ENCODE data around the gene CCSER1. TPM values are rescaled to one million over a fixed set of nuclear protein-coding genes. Genes with fewer than 3 reads are reported as not detected.
"Not testable (repeated sequence)": the region's sequence is repeated elsewhere in the genome, so short reads cannot be mapped to it uniquely, and the experiment has no call there.

Gene CCSER1
- total RNA-seq, 1 experiment from 2014 or later: 0.05 TPM

DNA sequence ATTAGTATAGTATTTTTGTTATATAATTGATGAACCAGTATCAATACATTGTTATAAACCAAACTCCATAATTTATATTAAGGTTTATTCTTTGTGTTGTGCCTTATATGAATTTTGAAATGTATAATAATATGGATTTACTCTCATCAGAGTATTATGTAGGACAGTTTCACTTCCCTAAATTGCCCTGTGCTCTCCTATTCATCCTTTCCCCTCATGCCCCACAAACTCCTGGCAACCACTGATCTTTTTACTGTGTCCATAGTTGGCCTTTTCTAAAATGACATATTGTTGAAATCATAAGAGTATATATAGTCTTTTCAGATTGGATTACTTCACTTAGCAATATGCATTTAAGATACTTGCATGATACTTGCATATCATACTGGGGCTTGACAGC lies 1218.4 kb downstream of the CCSER1 start:
- no TSS peak for BruUV-seq (replicated peaks)
- no peak overlapping the region for H3K27ac ChIP-seq (ENCODE audit: low read length)
- CTCF ChIA-PET: no interaction called here
- no peak for TF ChIP-seq SIN3A (IDR thresholded peaks at IDR 0.05; ENCODE audit: borderline replicate concordance, insufficient read depth, low read depth, low read length)
- H3K9me3 ChIP-seq (ENCODE audit: control insufficient read depth, insufficient read depth, low read depth, low read length): no peaks in the 10 kb centered on the region
- no peaks in the 10 kb centered on the region for H3K36me3 ChIP-seq (ENCODE audit: control insufficient read depth, insufficient read depth, low read length)
- intact Hi-C loops (cut with micrococcal nuclease; ENCODE audit: unreplicated experiment): no loop called here
- DNase-seq (ENCODE audit: low read depth, low spot score): no peak
- H3K4me3 ChIP-seq (ENCODE audit: low read depth in 2 of 2, low read length in 2 of 2): no peak overlapping the region
- no peaks in the 10 kb centered on the region for H3K27me3 ChIP-seq (ENCODE audit: control insufficient read depth, insufficient read depth, low read length)
- in situ Hi-C loops (cut with HindIII; ENCODE audit: low pct_unique_long_range_greater_than_20kb, low sequenced_read_pairs): no loop called here
- POLR2A ChIA-PET: no interaction called here
- H3K4me1 ChIP-seq (ENCODE audit: control insufficient read depth, insufficient read depth, low read length): no peaks in the 10 kb centered on the region
- ATAC-seq: no peak

DNA sequence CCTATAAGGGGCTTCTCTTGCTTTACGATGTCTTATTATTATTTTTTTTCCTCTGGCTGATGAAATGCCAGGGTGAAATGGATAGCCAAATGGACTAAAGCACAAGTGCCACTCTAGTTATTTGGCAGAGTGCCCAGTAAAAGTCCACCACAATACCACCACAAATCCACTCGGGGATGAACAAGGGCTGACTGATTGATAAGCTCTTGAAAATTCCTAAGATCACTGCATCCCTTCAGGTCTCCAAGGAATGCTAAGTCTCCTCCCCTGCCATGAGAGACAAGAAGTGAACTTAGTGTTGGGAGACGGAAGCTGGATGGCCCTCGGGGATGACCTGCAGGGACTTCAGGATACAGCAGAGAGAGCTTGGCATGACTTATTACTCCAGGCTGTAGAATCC lies 1229.3 kb downstream of the CCSER1 start:
- H3K27me3 ChIP-seq (ENCODE audit: control insufficient read depth, insufficient read depth, low read length); POLR2A ChIA-PET; H3K4me3 ChIP-seq (ENCODE audit: low read depth in 2 of 2, low read length in 2 of 2); CTCF ChIA-PET; H3K36me3 ChIP-seq (ENCODE audit: control insufficient read depth, insufficient read depth, low read length); H3K27ac ChIP-seq (ENCODE audit: low read length); H3K9me3 ChIP-seq (ENCODE audit: control insufficient read depth, insufficient read depth, low read depth, low read length); H3K4me1 ChIP-seq (ENCODE audit: control insufficient read depth, insufficient read depth, low read length); DNase-seq (ENCODE audit: low read depth, low spot score); BruUV-seq (replicated peaks); intact Hi-C loops (cut with micrococcal nuclease; ENCODE audit: unreplicated experiment); in situ Hi-C loops (cut with HindIII; ENCODE audit: low pct_unique_long_range_greater_than_20kb, low sequenced_read_pairs); ATAC-seq: not testable (repeated sequence)

DNA sequence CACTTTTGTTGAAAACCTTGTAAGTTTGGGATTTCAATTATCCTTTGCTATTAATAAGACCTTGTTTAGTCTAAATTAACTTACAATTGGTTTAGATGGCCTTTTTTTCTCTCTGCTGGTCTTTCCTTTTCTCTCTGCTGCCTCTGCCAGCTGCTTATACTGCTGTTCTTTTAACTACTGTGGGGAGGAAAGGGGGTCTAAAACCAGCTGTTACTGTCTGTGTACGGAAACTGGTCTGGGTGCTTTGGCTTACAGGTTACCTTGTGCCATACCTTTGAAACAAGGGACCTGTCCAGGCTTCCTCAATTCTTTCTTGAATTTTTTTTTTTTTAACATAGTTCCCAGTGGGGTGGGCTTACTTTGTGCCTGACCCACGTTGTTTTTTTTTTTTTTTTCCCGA lies 1230.8 kb downstream of the CCSER1 start:
- BruUV-seq (replicated peaks); H3K4me1 ChIP-seq (ENCODE audit: control insufficient read depth, insufficient read depth, low read length); DNase-seq (ENCODE audit: low read depth, low spot score); H3K27me3 ChIP-seq (ENCODE audit: control insufficient read depth, insufficient read depth, low read length); CTCF ChIA-PET; H3K36me3 ChIP-seq (ENCODE audit: control insufficient read depth, insufficient read depth, low read length); H3K9me3 ChIP-seq (ENCODE audit: control insufficient read depth, insufficient read depth, low read depth, low read length); ATAC-seq; in situ Hi-C loops (cut with HindIII; ENCODE audit: low pct_unique_long_range_greater_than_20kb, low sequenced_read_pairs); POLR2A ChIA-PET; H3K4me3 ChIP-seq (ENCODE audit: low read depth in 2 of 2, low read length in 2 of 2); intact Hi-C loops (cut with micrococcal nuclease; ENCODE audit: unreplicated experiment); H3K27ac ChIP-seq (ENCODE audit: low read length): not testable (repeated sequence)

DNA sequence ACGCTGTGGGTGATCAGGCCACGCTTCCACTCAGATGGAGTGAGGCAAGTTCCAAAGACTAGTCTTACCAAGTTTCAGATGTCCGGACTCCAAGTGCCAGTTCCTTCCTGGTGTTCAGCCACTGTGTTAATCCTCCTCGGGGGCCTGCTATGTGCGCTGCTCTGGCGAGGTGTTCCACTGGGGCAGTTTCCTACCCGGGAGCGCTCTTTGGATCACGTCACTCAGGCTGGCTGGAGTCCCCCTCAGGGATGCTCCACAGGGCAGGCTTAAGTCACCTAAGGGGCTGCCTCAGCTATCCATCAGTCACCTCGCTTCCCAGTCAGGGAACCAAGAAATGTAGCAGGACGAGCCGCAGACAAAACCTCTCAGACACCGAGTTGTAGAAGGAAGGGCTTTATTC lies 1231.4 kb downstream of the CCSER1 start:
- H3K4me1 ChIP-seq (ENCODE audit: control insufficient read depth, insufficient read depth, low read length); intact Hi-C loops (cut with micrococcal nuclease; ENCODE audit: unreplicated experiment); in situ Hi-C loops (cut with HindIII; ENCODE audit: low pct_unique_long_range_greater_than_20kb, low sequenced_read_pairs); ATAC-seq; CTCF ChIA-PET; H3K27ac ChIP-seq (ENCODE audit: low read length); H3K4me3 ChIP-seq (ENCODE audit: low read depth in 2 of 2, low read length in 2 of 2); H3K36me3 ChIP-seq (ENCODE audit: control insufficient read depth, insufficient read depth, low read length); POLR2A ChIA-PET; BruUV-seq (replicated peaks); DNase-seq (ENCODE audit: low read depth, low spot score); H3K27me3 ChIP-seq (ENCODE audit: control insufficient read depth, insufficient read depth, low read length); H3K9me3 ChIP-seq (ENCODE audit: control insufficient read depth, insufficient read depth, low read depth, low read length): not testable (repeated sequence)

DNA sequence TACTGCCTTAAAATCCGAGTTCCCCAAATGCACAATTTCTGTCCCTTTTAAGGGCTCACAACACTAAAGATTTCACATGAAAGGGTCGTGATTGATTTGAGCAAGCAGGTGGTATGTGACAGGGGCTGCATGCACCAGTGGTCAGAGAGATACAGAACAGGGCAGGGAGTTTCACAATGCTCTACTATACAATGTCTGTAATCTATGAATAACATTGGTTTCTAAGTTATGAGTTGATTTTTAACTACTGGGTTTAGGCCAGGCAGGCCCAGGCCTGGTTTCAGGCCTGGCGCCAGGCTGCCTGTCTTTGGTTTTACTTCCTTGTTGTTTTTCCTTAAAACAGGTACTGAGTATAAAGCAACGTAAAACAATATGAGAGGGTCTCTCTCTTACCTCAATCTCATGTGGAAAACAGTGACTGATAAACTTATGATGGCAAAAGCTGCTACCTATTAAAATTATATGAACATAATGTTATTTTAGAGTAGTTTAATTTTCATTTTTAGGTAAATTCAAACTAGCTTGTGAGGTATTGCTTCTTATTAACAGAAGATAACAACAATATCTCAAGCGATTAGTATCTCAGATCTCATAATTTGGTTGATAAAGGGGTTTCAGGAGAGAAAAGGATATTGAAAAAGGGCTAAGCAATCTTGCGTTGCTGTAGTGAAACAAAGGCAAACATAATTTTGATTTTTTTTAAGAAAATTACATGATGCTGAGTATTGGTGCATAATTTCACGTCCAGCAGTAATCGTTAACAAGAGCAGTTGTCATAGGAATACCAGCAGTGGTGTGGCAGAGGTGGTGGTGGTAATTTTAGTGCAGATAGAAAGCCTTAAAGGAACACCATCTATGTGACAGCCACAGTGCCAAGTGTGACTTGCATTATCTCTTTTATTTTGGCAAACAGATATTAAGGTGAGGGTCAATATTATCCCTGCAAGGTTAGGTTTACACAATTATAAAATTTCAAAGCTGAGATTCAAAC lies 1232.1 kb downstream of the CCSER1 start:
- Histone ChIP-seq H3K4me1 (ENCODE audit: control insufficient read depth, insufficient read depth, low read length) (no peaks in the 10 kb centered on the region), H3K27ac (ENCODE audit: low read length) (no peak overlapping the region), H3K27me3 (ENCODE audit: control insufficient read depth, insufficient read depth, low read length) (no peaks in the 10 kb centered on the region), H3K4me3 (ENCODE audit: low read depth in 2 of 2, low read length in 2 of 2) (no peak overlapping the region), H3K36me3 (ENCODE audit: control insufficient read depth, insufficient read depth, low read length) (no peaks in the 10 kb centered on the region), H3K9me3 (ENCODE audit: control insufficient read depth, insufficient read depth, low read depth, low read length) (no peaks in the 10 kb centered on the region)
- POLR2A ChIA-PET: no interaction called here
- no peak for TF ChIP-seq TCF7L2 (IDR thresholded peaks at IDR 0.05; ENCODE audit: low read depth, low read length)
- no peak for TF ChIP-seq POLR2AphosphoS5 (IDR thresholded peaks at IDR 0.05; ENCODE audit: low read depth, low read length)
- TF ChIP-seq, protein P1, sequence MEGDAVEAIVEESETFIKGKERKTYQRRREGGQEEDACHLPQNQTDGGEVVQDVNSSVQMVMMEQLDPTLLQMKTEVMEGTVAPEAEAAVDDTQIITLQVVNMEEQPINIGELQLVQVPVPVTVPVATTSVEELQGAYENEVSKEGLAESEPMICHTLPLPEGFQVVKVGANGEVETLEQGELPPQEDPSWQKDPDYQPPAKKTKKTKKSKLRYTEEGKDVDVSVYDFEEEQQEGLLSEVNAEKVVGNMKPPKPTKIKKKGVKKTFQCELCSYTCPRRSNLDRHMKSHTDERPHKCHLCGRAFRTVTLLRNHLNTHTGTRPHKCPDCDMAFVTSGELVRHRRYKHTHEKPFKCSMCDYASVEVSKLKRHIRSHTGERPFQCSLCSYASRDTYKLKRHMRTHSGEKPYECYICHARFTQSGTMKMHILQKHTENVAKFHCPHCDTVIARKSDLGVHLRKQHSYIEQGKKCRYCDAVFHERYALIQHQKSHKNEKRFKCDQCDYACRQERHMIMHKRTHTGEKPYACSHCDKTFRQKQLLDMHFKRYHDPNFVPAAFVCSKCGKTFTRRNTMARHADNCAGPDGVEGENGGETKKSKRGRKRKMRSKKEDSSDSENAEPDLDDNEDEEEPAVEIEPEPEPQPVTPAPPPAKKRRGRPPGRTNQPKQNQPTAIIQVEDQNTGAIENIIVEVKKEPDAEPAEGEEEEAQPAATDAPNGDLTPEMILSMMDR (IDR thresholded peaks at IDR 0.05): no peak
- no peak for TF ChIP-seq SIN3A (IDR thresholded peaks at IDR 0.05; ENCODE audit: borderline replicate concordance, insufficient read depth, low read depth, low read length)
- TF ChIP-seq, protein P2, sequence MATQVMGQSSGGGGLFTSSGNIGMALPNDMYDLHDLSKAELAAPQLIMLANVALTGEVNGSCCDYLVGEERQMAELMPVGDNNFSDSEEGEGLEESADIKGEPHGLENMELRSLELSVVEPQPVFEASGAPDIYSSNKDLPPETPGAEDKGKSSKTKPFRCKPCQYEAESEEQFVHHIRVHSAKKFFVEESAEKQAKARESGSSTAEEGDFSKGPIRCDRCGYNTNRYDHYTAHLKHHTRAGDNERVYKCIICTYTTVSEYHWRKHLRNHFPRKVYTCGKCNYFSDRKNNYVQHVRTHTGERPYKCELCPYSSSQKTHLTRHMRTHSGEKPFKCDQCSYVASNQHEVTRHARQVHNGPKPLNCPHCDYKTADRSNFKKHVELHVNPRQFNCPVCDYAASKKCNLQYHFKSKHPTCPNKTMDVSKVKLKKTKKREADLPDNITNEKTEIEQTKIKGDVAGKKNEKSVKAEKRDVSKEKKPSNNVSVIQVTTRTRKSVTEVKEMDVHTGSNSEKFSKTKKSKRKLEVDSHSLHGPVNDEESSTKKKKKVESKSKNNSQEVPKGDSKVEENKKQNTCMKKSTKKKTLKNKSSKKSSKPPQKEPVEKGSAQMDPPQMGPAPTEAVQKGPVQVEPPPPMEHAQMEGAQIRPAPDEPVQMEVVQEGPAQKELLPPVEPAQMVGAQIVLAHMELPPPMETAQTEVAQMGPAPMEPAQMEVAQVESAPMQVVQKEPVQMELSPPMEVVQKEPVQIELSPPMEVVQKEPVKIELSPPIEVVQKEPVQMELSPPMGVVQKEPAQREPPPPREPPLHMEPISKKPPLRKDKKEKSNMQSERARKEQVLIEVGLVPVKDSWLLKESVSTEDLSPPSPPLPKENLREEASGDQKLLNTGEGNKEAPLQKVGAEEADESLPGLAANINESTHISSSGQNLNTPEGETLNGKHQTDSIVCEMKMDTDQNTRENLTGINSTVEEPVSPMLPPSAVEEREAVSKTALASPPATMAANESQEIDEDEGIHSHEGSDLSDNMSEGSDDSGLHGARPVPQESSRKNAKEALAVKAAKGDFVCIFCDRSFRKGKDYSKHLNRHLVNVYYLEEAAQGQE (IDR thresholded peaks at IDR 0.05; ENCODE audit: insufficient read depth in 1 of 2, low read depth in 2 of 2, low read length in 1 of 2): no peak
- BruUV-seq (replicated peaks): no TSS peak
- in situ Hi-C loops (cut with HindIII; ENCODE audit: low pct_unique_long_range_greater_than_20kb, low sequenced_read_pairs) (no loop called here), intact Hi-C loops (cut with micrococcal nuclease; ENCODE audit: unreplicated experiment) (no loop called here)
- CTCF ChIA-PET: no interaction called here
- DNase-seq (ENCODE audit: low read depth, low spot score) (no peak), ATAC-seq (no peak)
